Activated CD4-positive, alpha-beta T cell treated with anti-CD3 and anti-CD28 coated beads for 24 hours (primary cell): ENCODE results near the gene SNX32.
"Not testable (repeated sequence)": the region's sequence is repeated elsewhere in the genome, so short reads cannot be mapped to it uniquely, and the experiment has no call there.

Experiments
- DNase-seq, 2 donors: peaks; one replicate each; pipeline ENCODE4 v3.0.0-alpha.2; 2020; ENCODE audit warnings: low read depth in 2 of 2

SNX32 gene

DNA sequence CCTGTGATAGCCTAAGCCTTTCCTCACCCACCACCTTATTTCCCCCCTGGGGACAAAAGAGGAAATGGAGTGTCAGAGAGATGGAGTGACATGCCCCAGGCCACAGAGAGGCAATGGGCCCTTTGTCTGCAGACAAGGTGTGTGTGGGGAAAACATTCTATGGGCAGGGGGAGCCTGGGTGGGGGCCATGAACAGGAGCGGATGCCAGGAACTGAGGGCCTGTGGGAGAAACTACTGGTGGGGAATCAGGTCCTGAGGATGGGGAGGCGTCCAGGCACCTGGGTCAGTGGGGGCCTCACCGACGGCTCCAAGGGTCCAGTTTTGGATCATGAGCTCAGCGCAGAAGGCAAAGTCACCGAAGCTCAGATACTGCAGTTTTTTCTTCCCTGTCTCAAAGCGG lies 51.5 kb downstream of the SNX32 start:
- no peak for DNase-seq

DNA sequence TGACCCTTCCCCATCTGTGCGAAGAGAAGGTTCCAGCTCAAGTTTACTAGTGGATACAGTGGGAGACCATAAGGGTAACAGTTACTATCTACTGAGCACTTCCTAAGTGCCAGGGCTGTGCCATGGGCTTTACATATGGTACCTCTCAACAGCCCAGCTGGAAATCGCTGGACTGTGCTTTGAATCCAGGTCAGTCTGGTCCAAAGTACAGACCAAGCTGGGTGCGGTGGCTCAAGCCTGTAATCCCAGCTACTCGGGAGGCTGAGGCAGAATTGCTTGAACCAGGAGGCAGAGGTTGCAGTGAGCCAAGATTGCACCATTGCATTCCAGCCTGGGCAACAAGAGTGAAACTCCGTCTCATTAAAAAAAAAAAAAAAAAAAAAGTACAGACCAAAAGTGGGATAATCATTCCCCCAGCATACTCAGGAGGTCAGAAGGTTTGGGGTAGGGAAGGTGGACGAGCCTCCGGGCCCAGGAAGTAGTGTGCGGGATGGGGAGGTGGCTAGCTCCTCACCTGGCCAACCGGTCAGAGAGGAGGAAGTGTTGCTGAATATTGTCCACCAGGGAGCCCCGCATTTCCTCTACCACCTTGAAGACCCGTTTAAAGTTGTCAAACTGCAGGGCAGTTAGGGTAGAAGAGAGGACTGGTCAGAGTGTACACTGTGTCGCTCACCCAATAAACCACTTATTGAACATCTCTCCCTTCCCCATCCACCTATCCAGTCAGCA lies 52.2 kb downstream of the SNX32 start:
- no peak for DNase-seq

DNA sequence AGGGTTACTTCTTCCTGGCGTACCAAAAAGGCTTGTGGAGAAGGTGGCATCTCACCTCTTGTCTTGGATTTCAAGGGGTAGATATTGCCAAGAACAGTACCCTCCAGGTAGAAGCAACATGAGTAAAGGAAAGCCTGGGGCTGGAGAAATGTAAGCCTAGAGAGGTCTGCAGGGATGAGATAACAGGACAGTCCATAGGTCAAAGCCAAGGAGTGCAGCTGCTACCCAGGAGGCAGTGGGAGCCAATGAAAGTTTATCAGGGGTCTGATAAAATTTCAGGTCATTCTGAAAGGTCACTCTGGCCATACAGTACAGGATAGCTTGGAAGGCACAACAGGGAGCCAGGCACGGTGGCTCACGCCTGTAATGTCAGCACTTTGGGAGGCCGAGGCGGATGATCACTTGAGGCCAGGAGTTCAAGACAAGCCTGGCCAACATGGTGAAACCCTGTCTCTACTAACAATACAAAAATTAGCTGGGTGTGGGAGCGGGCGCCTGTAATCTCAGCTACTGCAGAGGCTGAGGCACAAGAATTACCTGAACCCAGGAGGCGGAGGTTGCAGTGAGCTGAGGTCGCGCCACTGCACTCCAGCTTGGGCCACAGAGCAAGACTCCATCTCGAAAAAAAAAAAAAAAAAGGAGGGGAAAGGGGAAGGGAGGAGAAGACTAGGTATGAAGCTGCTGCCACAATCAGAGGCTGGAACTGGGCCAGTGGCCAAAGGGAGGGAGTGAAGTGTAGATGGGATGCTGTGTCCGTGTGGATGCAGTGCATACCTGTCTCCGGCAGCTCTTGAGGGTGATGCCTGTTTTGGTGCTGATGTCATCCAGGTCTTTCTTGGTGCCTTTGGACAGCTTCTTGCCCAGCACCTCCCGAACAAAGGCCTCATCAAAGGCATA lies 53.3 kb downstream of the SNX32 start:
- no peak for DNase-seq

DNA sequence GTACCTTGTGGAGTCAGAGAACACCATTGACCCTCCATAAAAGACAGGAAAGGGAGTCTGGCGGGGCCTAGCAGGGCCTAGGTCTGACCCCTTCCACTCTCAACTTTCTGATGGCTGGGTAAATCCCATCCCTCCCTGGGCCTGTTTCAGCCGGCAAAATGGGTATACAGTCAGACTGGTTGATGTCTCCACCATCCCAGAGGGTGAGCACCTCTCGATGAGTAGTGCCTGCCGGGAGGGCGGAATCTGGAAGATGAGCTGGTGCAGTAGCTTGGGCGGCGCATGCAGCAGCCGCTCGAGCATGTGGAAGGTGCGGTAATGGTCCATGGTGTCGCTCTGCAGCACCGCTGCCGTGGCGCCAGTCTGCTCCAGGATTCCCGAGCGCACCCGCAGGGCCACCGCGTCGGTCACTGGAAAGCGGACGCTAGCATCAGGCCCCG lies 54.0 kb downstream of the SNX32 start:
- no peak for DNase-seq

DNA sequence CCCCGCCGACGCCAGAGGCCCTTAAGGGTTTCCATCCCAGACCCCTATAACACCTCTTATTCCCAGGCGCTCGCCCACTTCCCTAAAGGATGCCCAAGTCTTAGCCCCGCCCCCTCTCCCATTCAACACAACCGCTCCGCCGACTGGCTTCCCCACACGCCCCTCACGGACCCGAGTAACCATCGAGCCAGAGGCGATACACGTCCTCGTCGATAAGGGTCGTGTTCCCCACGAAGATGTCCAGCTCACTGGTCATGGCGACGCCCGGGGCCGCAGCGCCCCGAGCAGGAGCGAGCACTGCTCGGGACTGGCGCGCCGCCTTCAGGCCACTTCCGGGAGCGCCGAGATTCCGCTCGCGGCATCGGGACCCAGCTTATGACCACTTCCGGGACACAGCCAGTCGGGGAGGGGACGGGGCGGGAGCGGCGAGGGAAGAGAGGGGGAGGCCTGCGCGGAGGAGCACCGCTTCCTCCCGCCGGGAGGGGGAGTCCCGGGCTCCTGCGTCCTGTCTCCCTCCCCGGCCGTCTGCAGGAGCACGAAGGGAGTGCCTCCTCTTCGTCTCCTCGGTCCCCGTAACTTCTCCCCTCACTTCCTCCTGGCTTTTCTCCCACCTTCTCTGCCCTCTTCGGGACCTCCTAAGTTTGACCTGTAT lies 54.5 kb downstream of the SNX32 start, which contains the start of gene FIBP:
Gene FIBP (minus strand): TSS at position 309 of the 652 bp plus-strand sequence. CDS start 53 bp downstream, at position 256.
- peak; percentile 94 for DNase-seq

DNA sequence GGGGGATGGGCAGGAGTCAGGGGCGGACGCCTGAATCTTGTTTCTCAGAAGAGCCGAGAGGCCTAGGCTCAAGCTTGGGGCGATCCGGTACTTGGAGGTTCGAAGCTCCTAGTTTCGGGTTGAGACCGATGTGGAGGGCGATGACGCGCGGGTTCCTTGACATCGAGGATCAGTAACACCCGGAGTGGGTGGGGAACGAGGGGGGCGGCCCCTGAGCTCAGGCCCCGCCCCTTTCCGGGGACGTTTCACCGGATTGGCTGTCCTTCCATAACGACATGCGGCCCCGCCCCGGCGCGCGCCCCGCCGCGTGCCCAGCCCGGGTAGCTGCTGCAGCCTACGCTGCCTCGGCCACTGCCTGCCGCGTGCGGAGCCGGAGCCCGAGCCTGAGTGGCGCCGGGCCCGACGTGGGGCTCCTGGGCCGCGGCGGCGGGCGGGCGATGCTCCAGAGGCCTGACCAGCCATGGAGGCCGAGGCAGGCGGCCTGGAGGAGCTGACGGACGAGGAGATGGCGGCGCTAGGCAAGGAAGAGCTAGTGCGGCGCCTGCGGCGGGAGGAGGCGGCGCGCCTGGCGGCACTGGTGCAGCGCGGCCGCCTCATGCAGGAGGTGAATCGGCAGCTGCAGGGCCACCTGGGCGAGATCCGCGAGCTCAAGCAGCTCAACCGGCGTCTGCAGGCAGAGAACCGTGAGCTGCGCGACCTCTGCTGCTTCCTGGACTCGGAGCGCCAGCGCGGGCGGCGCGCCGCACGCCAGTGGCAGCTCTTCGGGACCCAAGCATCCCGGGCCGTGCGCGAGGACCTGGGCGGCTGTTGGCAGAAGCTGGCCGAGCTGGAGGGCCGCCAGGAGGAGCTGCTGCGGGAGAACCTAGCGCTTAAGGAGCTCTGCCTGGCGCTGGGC lies 56.8 kb downstream of the SNX32 start, which contains the start of gene CCDC85B:
Gene CCDC85B (plus strand): TSS at position 350 of the 895 bp plus-strand sequence. CDS start 111 bp downstream, at position 461.
- peak; percentile 98 to 99 for DNase-seq

DNA sequence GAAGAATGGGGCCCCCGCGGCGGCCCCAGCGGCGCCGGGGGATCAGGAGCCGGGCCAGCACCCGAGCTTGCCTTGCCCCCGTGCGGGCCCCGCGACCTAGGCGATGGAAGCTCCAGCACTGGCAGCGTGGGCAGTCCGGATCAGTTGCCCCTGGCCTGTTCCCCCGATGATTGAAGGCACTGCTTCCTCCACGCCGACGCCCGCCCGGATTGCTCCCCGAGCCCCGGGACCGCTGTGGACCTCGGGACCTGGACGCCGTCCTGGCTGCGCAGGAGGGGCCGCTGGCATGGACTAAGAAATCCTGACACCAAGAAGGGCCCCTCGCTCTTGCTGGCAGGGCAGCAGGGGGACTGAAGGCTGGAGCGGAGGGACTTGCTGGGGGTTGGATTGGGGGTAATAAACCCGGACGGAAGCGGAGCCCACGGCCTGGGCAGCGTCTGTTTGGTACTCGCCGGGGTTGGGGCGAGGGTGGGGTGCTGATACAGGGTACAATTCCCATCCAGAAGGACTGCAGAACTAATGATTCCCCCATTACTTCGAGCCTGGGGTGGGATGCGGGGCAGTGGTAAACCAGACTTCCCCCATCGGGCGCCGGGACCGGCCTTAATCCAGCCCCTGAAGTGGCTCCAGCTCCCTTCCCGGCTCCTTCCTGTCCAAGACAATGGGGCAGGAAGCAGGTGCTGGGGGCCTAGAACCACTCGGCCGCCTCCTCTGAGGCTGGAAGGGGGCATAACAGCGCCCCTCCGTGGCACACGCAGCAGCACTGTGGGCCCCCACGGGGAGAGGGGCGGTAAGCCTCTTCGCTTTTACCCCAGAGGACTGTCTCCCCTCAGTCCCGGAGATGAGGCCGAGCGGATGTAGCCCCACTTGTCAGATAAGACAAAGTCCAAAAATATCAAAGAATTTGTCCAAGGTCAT lies 57.7 kb downstream of the SNX32 start:
- DNase-seq = no peak

DNA sequence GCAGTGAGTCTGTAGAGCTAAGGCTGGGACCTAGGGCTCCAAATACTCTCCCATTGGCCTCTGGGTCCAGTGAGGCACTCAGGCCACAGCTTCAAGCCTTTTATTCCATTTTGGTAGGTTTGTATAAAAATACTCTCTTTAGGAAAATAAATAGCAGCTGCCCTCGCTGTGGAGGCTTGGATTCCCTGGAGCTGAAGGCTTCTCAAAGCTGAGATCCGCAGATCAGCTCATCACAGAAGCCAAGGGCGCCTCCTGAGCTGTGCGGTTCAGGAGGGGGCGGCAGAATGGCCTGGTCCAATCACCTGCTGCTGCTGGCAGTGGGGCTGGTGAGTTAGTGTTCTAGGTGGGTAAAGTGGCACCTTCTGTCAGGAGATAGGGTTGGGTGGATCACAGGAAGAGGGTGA lies 58.4 kb downstream of the SNX32 start:
- DNase-seq = not testable (repeated sequence)

DNA sequence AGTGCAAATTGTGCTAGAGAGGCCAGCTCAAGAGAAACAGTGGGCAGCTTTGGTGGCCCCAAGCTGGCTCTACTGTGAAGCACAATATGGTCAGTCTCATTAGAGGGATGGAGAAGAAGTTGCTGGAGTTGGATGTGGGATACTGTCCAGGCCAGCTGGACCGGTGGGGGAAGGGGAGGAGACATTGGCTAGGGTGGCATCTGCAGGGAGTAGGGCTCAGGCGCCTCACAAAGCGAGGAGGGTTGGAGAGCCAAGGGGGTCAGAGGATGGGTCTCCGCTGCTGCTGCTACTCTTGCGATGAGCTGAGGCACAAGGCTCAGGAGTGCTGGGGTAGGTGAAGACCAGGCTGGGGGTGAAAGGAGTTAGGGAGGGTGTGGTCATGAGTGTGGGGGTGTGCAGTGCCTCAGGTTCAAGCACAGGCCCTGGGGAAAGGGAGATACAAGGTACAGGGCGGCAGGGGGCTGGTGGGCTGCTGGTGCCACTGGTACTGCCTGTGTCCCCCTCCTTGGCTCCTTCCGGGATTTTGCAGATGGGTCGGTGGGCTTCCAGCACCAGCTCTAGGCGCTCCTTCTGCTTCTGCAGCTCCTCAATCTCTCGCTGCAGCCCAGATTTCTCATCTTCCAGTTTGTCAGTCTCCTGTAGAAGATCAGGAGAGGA lies 59.0 kb downstream of the SNX32 start:
- no peak for DNase-seq

DNA sequence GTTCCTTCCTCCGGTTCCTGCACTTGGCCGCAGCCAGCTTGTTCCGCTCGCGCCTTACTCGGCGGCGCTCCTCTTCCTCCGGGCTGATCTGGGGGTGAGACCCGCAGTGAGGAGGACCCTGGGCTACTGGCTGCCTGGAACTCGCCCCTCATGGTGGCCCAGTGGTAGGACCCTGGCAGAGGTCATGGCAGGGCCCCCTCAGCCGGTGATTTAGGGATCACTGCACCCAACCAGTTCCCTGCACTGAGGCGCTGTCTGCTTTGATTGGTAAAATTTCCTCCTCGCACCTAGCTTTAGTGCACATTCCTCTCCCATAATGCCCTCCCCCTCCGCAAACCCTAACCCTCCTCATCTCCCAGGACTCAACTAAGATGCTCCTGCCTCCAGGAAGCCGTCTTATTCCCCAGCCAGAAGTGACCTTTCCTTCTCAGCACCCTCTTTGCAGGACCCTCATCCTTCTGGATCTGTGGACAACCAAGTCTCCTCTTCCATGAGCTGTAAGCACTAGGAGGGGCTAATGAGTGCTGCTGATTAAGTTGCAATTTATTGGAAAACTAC lies 60.4 kb downstream of the SNX32 start:
- no peak for DNase-seq

DNA sequence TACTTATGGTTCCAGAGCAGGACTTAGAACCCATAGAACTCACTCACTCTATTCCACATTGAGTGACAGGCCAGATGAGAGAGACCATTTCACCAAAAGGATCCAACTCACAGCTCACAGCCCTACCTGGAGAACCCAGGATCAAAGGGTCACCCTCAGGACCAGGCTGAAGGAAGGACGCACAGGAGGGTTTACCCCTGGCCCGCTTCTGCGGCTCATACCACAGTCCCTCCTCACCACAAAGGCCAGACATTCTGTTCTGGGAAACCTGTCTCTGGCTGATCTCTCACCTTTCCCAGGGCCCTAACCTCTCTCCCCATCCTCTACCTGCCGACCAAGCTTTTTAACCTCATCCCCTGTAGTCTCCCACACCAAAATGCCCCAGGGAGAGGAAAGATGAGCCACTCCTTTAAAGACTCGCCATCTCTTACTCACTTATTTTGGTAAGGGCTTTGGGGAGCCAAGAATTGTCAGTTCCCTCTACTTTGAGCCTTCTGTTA lies 61.8 kb downstream of the SNX32 start:
- no peak for DNase-seq

DNA sequence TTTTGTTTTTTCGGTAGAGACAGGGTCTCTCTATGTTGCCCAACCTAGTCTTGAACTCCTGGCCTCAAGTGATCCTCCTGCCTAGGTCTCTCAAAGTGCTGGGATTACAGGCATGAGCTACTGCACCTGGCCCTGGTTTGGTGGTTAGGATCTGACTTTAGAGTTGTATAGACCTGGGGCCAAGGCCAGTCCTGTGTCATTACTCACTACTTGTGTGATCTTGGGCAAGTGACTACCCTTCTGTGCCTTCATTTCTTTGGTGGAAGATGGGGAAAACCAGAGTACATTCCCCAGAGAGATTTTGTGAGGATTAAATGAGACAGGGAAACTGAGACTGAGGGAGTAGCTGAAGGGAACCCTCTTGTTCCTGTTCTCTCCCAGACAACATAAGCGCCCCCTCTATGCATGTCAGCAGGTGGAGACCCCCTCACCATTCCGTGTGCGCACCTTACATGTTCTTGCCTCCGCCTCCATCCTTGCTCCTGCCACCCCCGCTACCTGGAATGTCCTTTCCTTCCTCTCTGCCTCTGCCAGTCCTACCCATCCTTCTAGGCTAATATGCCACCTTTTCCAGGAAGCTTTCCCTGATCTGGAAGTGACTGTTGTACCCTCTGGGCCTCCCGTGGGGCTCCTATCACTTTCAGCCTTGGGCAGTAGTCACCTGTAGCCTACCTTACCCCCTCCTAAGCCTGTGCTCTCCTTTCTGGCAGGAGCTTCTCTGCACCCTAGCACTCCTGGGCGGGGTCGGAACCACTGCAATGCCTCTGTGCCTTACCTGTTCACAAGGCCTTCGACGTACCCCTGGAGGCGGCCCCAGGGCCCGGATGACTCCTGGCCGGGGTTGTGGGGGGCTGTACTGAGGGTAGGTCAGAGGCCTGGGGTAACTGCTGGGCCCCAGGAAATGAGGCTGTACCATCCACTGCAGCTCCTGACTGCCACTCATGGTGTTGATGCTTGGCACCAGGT lies 62.6 kb downstream of the SNX32 start:
- DNase-seq = no peak

DNA sequence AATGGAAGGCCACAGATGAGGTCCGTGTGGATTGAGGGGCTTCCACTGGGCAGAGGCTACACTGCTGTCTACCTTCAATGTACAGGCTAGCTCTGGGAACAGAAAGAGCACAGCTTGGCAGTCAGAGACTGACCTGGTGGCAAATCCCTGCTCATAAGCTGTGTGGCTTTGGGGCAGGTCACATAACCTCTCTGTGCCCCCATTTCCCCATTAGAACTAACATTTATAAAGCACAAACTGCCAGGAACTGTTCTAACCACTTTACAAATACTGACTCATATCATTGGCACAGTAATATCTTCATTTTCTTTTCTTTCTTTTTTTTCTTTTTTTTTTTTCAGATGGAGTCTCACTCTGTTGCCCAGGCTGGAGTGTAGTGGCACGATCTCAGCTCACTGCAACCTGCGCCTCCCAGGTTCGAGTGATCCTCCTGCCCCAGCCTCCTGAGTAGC lies 63.3 kb downstream of the SNX32 start:
- no peak for DNase-seq

DNA sequence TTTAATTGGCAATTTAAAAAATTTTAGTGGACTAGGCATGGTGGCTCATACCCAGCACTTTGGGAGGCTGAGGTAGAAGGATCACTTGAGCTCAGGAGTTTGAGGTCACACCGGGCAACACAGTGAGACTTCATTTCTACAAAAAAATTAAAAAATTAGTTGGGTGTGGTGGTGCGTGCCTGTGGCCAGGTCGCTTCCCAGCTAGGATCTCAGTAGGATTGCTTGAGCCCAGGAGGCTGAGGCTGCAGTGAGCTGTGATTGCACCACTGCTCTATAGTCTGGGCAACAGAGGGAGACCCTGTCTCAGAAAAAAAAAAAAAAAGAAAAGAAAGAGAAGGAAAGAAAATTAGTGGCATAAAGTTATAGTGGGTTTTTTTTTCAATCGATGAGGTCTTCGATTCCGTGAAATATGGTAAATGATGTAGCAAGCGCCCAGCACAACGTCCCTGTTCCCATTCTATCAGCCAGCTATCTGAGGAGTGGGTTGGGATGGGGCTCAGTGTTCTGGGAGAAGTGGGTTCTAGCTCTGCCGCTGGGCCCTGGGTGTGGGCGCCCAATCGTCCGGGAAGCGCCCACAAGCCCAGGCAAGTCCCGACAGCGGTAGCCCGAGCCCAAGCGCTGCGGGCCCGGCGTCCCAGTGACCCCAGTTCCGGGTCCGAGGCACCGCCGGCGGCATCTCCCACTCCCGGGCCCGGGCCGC lies 65.0 kb downstream of the SNX32 start:
- DNase-seq = no peak

DNA sequence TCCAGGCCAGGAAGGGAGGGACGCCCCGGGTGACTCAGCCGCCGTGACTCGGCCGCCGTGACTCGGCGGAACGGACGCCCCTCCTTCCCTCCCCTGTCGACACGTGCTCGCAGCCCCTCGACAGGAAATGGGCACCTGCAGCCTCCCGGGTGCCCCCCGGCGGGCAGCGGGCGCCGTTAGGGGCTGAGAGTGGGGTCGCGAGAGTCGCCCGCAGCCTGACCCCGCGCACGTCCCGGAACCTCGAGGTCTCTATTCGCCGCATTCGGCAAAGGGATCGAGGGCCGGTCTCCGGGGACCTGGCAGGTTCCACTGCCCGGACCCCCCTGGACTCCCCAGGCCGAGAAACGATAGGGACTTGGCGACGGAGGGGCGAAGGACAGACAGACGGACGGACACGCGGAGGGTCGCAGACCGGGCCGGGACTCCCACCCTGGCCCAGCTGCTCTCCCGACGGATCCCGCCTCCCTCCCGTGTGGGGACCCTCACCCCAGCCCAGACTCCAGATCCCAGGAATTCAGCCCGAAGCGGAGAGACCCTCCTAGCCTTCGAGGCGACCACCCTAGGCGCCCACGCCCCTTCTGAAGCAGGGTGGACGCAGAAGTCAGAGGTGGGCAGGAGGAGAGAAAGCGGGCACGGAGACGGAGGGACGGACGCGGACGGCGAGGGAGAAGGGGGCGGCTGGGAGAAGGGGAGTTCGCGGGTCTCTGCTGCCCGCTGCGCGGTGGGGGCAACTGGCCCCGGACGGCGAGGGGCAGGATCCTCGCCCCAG lies 65.8 kb downstream of the SNX32 start:
- DNase-seq = peak; percentile 64 to 74
